Naive thymus-derived CD4-positive, alpha-beta T cell (primary cell): ENCODE measurements around the gene DTNB. TPM values are rescaled to one million over a fixed set of nuclear protein-coding genes. Genes with fewer than 3 reads are reported as not detected.

Experiments used
- ATAC-seq: fragments of 150-1000 bp; cut with Tn5 transposase; 2 replicates; pipeline ENCODE4 v1.10.0; 2021; ENCODE audit warnings: mild to moderate bottlenecking, moderate library complexity
- CTCF ChIA-PET: fragments of 350-600 bp; sonication (Branson Sonifier 250); formaldehyde crosslinking; loops from one replicate; lab custom pipeline; 2021; ENCODE audit warnings: antibody characterized with exemption; lab: Charles Lee
- POLR2A ChIA-PET: fragments of 350-600 bp; sonication (Branson Sonifier 250); formaldehyde crosslinking; loops from one replicate; lab custom pipeline; 2021; ENCODE audit warnings: antibody characterized with exemption, inconsistent platforms; lab: Charles Lee
- DNase-seq, 9 donors: peaks; one replicate each; pipeline versions ENCODE4 v3.0.0 to v3.0.0-alpha.2; 2020 to 2022; ENCODE audit warnings: mixed read lengths in 1 of 9
- H3K27ac ChIP-seq: one replicate; pipeline ENCODE4 v1.7.0; 2013; ENCODE audit warnings: mild to moderate bottlenecking, low read depth, low read length, moderate library complexity
- H3K27me3 ChIP-seq, 2 donors: one replicate each; pipeline ENCODE4 v1.7.0; 2013; ENCODE audit warnings: low read length in 2 of 2, mild to moderate bottlenecking in 2 of 2, moderate library complexity in 2 of 2; ENCODE audit not compliant: control insufficient read depth in 2 of 2, insufficient read depth in 2 of 2
- H3K36me3 ChIP-seq, 3 experiments: 1 replicate in 2 of 3; 2 replicates in 1 of 3; pipeline ENCODE4 v1.7.0; 2013; ENCODE audit warnings: low read length in 3 of 3, mild to moderate bottlenecking in 3 of 3, moderate library complexity in 1 of 3; ENCODE audit not compliant: insufficient read depth in 3 of 3, control insufficient read depth in 2 of 3
- H3K4me1 ChIP-seq, 2 donors: one replicate each; pipeline ENCODE4 v1.7.0; 2013; ENCODE audit warnings: low read length in 2 of 2, mild to moderate bottlenecking in 2 of 2, moderate library complexity in 1 of 2; ENCODE audit not compliant: control insufficient read depth in 2 of 2, insufficient read depth in 2 of 2
- H3K4me3 ChIP-seq: 2 replicates; pipeline ENCODE4 v1.7.0; 2013; ENCODE audit warnings: mild to moderate bottlenecking, low read length
- H3K9me3 ChIP-seq, 3 experiments: 1 replicate in 2 of 3; 2 replicates in 1 of 3; pipeline ENCODE4 v1.7.0; 2013; ENCODE audit warnings: low read length in 3 of 3; ENCODE audit not compliant: control insufficient read depth in 2 of 3
- H3K27ac Mint-ChIP-seq, 9 donors: one replicate each; pipeline ENCODE4 v1.8.0; 2020 to 2022; ENCODE audit warnings: mixed read lengths in 9 of 9, mild to moderate bottlenecking in 8 of 9, moderate library complexity in 5 of 9, inconsistent platforms in 2 of 9
- H3K27me3 Mint-ChIP-seq, 5 donors: one replicate each; pipeline ENCODE4 v1.8.0; 2021 to 2022; ENCODE audit warnings: mixed read lengths in 5 of 5, mild to moderate bottlenecking in 1 of 5
- H3K36me3 Mint-ChIP-seq, 5 donors: one replicate each; pipeline ENCODE4 v1.8.0; 2020 to 2022; ENCODE audit warnings: mixed read lengths in 5 of 5, mild to moderate bottlenecking in 3 of 5, inconsistent platforms in 1 of 5
- H3K4me1 Mint-ChIP-seq, 7 donors: one replicate each; pipeline ENCODE4 v1.8.0; 2020 to 2022; ENCODE audit warnings: mixed read lengths in 7 of 7, mild to moderate bottlenecking in 3 of 7, inconsistent platforms in 1 of 7
- H3K4me3 Mint-ChIP-seq, 10 donors: one replicate each; pipeline ENCODE4 v1.8.0; 2020 to 2022; ENCODE audit warnings: mild to moderate bottlenecking in 10 of 10, mixed read lengths in 10 of 10, moderate library complexity in 6 of 10, inconsistent platforms in 2 of 10
- H3K9me3 Mint-ChIP-seq, 11 donors: one replicate each; pipeline ENCODE4 v1.8.0; 2020 to 2022; ENCODE audit warnings: mixed read lengths in 11 of 11, mild to moderate bottlenecking in 4 of 11, inconsistent platforms in 1 of 11, moderate library complexity in 1 of 11
- intact Hi-C, 2 donors: fragments of 100-400 bp; cut with micrococcal nuclease; formaldehyde crosslinking; loops; one replicate each; pipeline ENCODE4 v1.15.1; 2023
- polyA plus RNA-seq, 2 donors: library from polyadenylated mRNA; unstranded; fragments of 300-500 nt; fragmentation: Illumina TruSeq; gene quantifications; one replicate each; pipeline ENCODE4 v1.2.3, GENCODE V29; 2021
- total RNA-seq, 6 experiments: library from RNA in 5 of 6; stranded (reverse) in 5 of 6; gene quantifications; 1 replicate in 5 of 6; 2 replicates in 1 of 6; pipeline ENCODE4 v1.2.3 and lab custom pipeline; 2021 to 2026

Gene DTNB
- total and polyA plus RNA-seq, 7 experiments from 2014 or later: 17.0 to 56.2 (median 33.1) TPM

DNA sequence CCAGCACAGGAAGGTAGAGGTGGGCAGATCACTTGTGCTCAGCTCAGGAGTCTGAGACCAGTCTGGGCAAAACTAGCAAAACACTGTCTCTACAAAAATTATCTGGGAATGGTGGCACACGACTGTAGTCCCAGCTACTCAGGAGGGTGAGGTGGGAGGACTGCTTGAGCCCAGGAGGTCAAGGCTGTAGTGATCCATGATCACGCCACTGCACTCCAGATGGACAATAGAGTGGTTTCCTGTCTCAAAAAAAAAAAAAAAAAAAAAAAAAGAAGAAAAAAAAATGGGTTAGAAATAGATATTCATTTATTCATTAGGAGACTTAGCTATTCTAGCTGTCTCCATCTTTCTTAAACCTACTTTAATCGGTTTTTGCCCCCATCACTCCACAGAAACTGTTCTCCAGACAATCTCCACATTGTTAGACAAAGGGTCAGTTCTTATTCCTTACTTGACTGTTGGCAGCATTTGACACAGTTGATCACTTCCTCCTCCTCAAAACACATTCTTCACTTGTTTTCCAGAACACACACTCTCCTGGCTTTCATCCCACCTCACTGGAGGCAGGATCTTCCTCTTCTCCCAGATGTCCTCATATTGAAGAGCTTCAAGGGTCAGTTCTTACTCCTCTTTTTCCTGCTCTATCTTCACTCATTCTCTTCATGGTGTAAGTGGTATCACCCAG lies 103.1 kb downstream of the DTNB start:
- Mint-ChIP-seq H3K27ac (peak overlapping the region in 1 of 9 donors; percentile 28), H3K27me3 (no peaks in the 10 kb centered on the region), H3K9me3 (peaks cover 0 to 1% (median 0%) of the 10 kb centered on the region in 11 donors), H3K36me3 (peaks cover 0 to 30% (median 19%) of the 10 kb centered on the region in 5 donors), H3K4me3 (no peak overlapping the region), H3K4me1 (peaks cover 0 to 13% (median 4%) of the 10 kb centered on the region in 7 donors)
- Histone ChIP-seq H3K36me3 (peaks cover 0 to 8% (median 0%) of the 10 kb centered on the region in 3 experiments), H3K27me3 (no peaks in the 10 kb centered on the region), H3K27ac (no peak overlapping the region), H3K4me1 (no peaks in the 10 kb centered on the region), H3K9me3 (no peaks in the 10 kb centered on the region), H3K4me3 (no peak overlapping the region)
- intact Hi-C loops: no loop called here
- ChIA-PET CTCF (interaction anchor here (0.8 kb wide), 1 partner anchor 174 kb away, joined by 3 read pairs; no protein-coding TSS in a partner anchor), POLR2A (no interaction called here)
- ATAC-seq (no peak), DNase-seq (no peak)

DNA sequence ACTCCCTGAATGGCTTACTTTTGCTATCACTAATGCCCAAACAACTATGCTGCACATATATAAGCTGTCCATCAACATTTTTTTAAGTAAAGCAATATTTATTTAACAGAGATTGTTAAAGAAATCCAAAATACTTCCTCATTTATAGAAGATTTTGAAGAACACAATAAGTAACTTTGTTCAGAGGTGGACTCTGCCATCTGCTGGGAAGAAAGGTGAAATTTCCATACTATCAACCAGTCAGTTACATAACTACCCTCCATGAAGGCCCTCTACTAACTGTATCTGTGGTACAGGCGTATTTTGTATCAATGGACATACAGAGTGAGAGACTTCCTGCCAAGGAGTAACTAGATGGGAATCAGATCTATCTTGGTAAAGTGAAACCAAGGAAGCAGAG lies 106.0 kb downstream of the DTNB start:
- H3K4me1 ChIP-seq: no peaks in the 10 kb centered on the region
- H3K27ac Mint-ChIP-seq: peak overlapping the region in 1 of 9 donors; percentile 47
- POLR2A ChIA-PET: no interaction called here
- ATAC-seq (peak; percentile 67), DNase-seq (peak in 4 of 9 donors; percentile 6 to 27 (median 16))
- H3K9me3 Mint-ChIP-seq: peaks cover 0 to 1% (median 0%) of the 10 kb centered on the region in 11 donors
- intact Hi-C loops: loop anchor here in 1 of 2 donors (1.0 to 10.0 kb wide), 7 partner anchors 9 to 593 kb away; partner anchors contain the start of gene DNAJC27
- no peak overlapping the region for H3K4me3 ChIP-seq
- H3K4me1 Mint-ChIP-seq: peaks cover 0 to 14% (median 4%) of the 10 kb centered on the region in 7 donors
- H3K9me3 ChIP-seq: no peaks in the 10 kb centered on the region
- no peak overlapping the region for H3K27ac ChIP-seq
- no peaks in the 10 kb centered on the region for H3K27me3 Mint-ChIP-seq
- H3K4me3 Mint-ChIP-seq: no peak overlapping the region
- H3K27me3 ChIP-seq: no peaks in the 10 kb centered on the region
- peaks cover 0 to 19% (median 7%) of the 10 kb centered on the region in 5 donors for H3K36me3 Mint-ChIP-seq
- CTCF ChIA-PET: interaction anchor here (0.5 kb wide), 1 partner anchor 114 kb away, joined by 3 read pairs; no protein-coding TSS in a partner anchor
- H3K36me3 ChIP-seq: no peaks in the 10 kb centered on the region

DNA sequence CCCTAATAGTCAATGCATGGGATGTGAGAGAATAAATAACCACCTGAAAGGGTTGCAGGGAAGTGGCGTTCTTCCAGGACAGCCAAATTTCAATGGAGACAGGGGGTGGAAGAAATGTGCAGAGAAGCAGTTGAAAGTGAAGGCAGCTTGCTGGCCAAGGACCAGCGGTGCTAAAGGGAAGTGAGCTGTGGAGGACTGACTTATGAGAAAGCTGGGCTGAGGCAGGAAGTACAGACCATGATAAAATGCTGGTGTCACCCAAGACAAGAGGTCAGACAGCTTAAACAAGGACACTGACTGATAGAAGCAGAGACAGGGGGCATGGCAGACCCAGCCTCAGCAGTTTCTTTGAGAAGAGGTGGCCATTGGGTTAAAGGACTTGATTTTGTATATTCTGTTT lies 106.7 kb downstream of the DTNB start:
- Histone ChIP-seq H3K27ac (no peak overlapping the region), H3K4me3 (no peak overlapping the region), H3K36me3 (no peaks in the 10 kb centered on the region), H3K27me3 (no peaks in the 10 kb centered on the region), H3K9me3 (no peaks in the 10 kb centered on the region), H3K4me1 (no peaks in the 10 kb centered on the region)
- H3K4me1 Mint-ChIP-seq: peaks cover 0 to 21% (median 4%) of the 10 kb centered on the region in 7 donors
- peak overlapping the region in 1 of 10 donors; percentile 16 for H3K4me3 Mint-ChIP-seq
- H3K9me3 Mint-ChIP-seq: peaks cover 0 to 4% (median 0%) of the 10 kb centered on the region in 11 donors
- ChIA-PET CTCF (interaction anchor here (0.5 kb wide), 1 partner anchor 114 kb away, joined by 3 read pairs; no protein-coding TSS in a partner anchor), POLR2A (no interaction called here)
- intact Hi-C loops: loop anchor here in 1 of 2 donors (1.0 to 10.0 kb wide), 7 partner anchors 8 to 592 kb away; partner anchors contain the start of gene DNAJC27
- H3K27ac Mint-ChIP-seq: peak overlapping the region in 2 of 9 donors; percentile 19 to 47
- H3K27me3 Mint-ChIP-seq: no peaks in the 10 kb centered on the region
- no peak for DNase-seq
- H3K36me3 Mint-ChIP-seq: peaks cover 0 to 19% (median 7%) of the 10 kb centered on the region in 5 donors
- ATAC-seq: peak; percentile 83

DNA sequence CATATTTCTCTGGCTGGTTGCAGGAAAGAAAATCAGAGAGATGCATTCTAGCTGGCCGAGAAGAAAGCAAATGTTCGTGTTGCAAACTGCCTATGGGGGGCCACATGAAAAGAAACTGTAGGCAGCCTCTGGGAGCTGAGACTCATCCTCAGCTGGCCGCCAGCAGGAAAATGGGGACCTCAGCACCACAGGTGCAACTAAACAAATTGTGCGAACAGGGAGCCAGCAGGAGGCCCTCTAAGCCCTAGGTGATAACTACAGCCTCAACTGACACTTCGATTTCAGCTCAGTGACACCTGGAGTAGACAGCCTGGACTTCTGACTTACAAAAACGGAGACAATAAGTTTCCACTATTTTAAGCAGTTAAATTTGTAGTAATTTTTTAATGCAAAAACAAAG lies 107.3 kb downstream of the DTNB start:
- intact Hi-C loops: loop anchor here in 1 of 2 donors (2.0 to 10.0 kb wide), 2 partner anchors 251 to 591 kb away; partner anchors contain the start of gene DNAJC27
- Mint-ChIP-seq H3K4me3 (no peak overlapping the region), H3K27me3 (no peaks in the 10 kb centered on the region), H3K27ac (no peak overlapping the region), H3K4me1 (peaks cover 0 to 24% (median 6%) of the 10 kb centered on the region in 7 donors), H3K36me3 (peaks cover 0 to 18% (median 7%) of the 10 kb centered on the region in 5 donors), H3K9me3 (peaks cover 0 to 5% (median 0%) of the 10 kb centered on the region in 11 donors)
- Histone ChIP-seq H3K4me3 (no peak overlapping the region), H3K27me3 (no peaks in the 10 kb centered on the region), H3K36me3 (no peaks in the 10 kb centered on the region), H3K4me1 (no peaks in the 10 kb centered on the region), H3K27ac (no peak overlapping the region), H3K9me3 (no peaks in the 10 kb centered on the region)
- DNase-seq (no peak), ATAC-seq (no peak)
- POLR2A ChIA-PET: no interaction called here
- CTCF ChIA-PET: interaction anchor here (0.5 kb wide), 1 partner anchor 10 kb away, joined by 4 read pairs; no protein-coding TSS in a partner anchor

DNA sequence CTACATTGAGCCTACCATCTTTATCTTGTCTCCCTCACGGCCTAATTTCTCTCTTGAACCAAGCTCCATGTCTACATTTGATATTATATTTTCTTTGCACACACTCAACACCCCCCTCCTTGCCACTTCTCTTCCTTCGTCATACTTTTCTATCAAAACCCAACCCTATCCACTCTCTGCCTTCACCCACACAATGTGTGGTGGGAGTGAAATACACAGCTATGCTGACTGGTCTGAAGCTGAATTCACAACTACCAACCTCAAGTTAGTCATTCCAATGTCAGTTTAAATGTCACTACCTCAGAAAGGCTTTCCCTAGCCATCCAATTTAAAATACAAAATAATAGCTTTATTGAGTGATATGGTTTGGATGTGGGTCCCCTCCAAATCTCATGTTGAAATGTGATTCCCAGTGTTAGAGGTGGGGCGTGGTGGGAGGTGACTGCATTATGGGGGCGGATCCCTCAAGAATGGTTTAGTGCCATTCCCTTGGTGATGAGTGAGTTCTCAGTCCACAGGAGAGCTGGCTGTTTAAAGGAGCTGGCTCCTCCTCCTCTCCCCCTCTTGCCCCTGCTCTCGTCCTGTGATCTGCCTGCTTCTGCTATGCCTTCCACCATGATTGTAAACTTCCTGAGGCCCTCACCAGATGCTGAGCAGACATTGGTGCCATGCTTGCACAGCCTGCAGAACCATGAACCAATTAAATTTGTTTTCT lies 112.1 kb downstream of the DTNB start:
- ChIA-PET CTCF (no interaction called here), POLR2A (no interaction called here)
- Histone ChIP-seq H3K36me3 (no peaks in the 10 kb centered on the region), H3K27me3 (no peaks in the 10 kb centered on the region), H3K9me3 (no peaks in the 10 kb centered on the region), H3K4me1 (peaks cover 6 to 8% of the 10 kb centered on the region in 2 donors), H3K4me3 (no peak overlapping the region), H3K27ac (no peak overlapping the region)
- Mint-ChIP-seq H3K9me3 (peaks cover 0 to 13% (median 0%) of the 10 kb centered on the region in 11 donors), H3K27me3 (no peaks in the 10 kb centered on the region), H3K27ac (peak overlapping the region in 2 of 9 donors; percentile 0 to 62), H3K36me3 (peaks cover 0 to 22% (median 11%) of the 10 kb centered on the region in 5 donors), H3K4me3 (no peak overlapping the region), H3K4me1 (peaks cover 17 to 54% (median 34%) of the 10 kb centered on the region in 7 donors)
- intact Hi-C loops: loop anchor here in 1 of 2 donors (10.0 kb wide), 1 partner anchor 586 kb away; the partner anchor contains the start of gene DNAJC27
- ATAC-seq: no peak
- peak in 1 of 9 donors; percentile 44 for DNase-seq

DNA sequence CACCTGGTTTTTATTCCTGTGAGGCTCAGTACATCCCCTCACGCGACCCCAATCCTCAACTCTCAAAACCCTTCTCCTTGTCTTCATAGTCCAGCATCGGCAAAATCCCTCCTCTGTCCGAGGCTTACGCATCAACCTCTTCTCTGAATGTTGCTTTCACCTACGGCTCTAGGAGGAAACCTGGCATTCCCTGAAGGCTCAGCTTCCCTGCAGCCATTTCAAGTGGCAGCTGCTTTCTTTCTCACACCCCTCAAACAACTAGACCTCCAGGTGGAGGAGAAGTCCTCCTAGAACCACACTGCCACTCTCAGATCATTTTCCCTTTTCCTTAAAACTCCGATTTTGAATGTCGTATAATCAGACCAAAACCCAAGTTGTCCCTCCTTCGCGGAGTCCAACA lies 114.2 kb downstream of the DTNB start:
- H3K9me3 ChIP-seq: no peaks in the 10 kb centered on the region
- no peak overlapping the region for H3K27ac ChIP-seq
- ChIA-PET CTCF (no interaction called here), POLR2A (no interaction called here)
- DNase-seq (no peak), ATAC-seq (no peak)
- Mint-ChIP-seq H3K27me3 (no peaks in the 10 kb centered on the region), H3K9me3 (peaks cover 0 to 13% (median 0%) of the 10 kb centered on the region in 11 donors), H3K4me1 (peaks cover 17 to 56% (median 34%) of the 10 kb centered on the region in 7 donors), H3K27ac (peak overlapping the region in 4 of 9 donors; percentile 25 to 92 (median 56)), H3K4me3 (peak overlapping the region in 1 of 10 donors; percentile 48), H3K36me3 (peaks cover 0 to 24% (median 13%) of the 10 kb centered on the region in 5 donors)
- no peaks in the 10 kb centered on the region for H3K36me3 ChIP-seq
- no peaks in the 10 kb centered on the region for H3K27me3 ChIP-seq
- H3K4me3 ChIP-seq: no peak overlapping the region
- H3K4me1 ChIP-seq: peaks cover 6 to 8% of the 10 kb centered on the region in 2 donors
- intact Hi-C loops: loop anchor here in 1 of 2 donors (2.0 kb wide), 2 partner anchors 182 to 196 kb away; no protein-coding TSS in a partner anchor
